ENCODE data around the gene ALG3. TPM values are rescaled to one million over a fixed set of nuclear protein-coding genes. Genes with fewer than 3 reads are reported as not detected.

The ALG3 gene
- total and polyA plus RNA-seq, 11 donors, result 10.9 to 68.1 (median 17.0) TPM

DNA sequence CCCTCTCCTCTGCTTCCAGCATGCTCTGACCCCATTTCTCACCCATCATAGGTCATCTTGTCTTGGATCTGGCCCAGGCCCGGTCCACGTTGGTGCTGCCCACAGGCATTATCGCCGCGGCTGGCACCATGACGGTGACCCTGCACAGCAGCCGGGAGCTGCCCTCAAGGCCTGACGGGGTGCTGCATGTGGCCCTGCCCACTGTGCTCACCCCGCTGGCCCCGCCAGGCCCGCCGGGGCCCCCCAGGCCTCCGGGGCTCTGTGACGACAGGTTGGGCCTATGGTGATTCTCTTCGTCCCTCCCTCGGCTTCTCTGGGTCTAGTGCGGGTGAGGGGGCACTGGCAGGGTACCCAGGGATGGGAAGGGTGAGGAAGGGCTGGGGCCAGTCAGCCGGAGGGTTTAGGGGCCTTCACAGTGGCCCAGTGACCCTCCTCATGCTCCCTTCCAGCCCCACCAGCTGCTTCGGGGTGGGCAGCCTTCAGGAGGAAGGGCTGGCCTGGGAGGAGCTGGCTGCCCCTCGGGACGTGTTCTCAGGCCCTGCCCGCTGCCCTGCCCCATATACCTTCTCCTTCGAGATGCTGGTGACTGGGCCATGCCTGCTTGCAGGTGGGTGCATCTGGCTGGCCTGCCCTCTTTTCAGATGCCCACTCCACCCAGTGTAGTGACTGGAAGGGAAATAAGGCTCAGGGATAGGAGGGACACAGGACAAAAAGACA lies 15.5 kb downstream of the ALG3 start:
- intact Hi-C loops (cut with DNase I), result no loop called here
- no peak for DNase-seq
- 81 to 87% (median 85%) methylated on average over 18 to 23 of the region's 23 CpGs for WGBS, 4 donors
- no peak for TF ChIP-seq POLR2A (IDR thresholded peaks at IDR 0.05)
- TF ChIP-seq, protein P1, sequence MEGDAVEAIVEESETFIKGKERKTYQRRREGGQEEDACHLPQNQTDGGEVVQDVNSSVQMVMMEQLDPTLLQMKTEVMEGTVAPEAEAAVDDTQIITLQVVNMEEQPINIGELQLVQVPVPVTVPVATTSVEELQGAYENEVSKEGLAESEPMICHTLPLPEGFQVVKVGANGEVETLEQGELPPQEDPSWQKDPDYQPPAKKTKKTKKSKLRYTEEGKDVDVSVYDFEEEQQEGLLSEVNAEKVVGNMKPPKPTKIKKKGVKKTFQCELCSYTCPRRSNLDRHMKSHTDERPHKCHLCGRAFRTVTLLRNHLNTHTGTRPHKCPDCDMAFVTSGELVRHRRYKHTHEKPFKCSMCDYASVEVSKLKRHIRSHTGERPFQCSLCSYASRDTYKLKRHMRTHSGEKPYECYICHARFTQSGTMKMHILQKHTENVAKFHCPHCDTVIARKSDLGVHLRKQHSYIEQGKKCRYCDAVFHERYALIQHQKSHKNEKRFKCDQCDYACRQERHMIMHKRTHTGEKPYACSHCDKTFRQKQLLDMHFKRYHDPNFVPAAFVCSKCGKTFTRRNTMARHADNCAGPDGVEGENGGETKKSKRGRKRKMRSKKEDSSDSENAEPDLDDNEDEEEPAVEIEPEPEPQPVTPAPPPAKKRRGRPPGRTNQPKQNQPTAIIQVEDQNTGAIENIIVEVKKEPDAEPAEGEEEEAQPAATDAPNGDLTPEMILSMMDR (IDR thresholded peaks at IDR 0.05), result no peak
- no peak for ATAC-seq
- Histone ChIP-seq H3K36me3 (no peaks in the 10 kb centered on the region), H3K9me3 (no peaks in the 10 kb centered on the region), H3K4me3 (no peak overlapping the region), H3K27me3 (peaks cover 20 to 51% (median 32%) of the 10 kb centered on the region in 9 donors), H3K4me1 (peaks cover 0 to 22% (median 12%) of the 10 kb centered on the region in 12 donors), H3K27ac (no peak overlapping the region)

DNA sequence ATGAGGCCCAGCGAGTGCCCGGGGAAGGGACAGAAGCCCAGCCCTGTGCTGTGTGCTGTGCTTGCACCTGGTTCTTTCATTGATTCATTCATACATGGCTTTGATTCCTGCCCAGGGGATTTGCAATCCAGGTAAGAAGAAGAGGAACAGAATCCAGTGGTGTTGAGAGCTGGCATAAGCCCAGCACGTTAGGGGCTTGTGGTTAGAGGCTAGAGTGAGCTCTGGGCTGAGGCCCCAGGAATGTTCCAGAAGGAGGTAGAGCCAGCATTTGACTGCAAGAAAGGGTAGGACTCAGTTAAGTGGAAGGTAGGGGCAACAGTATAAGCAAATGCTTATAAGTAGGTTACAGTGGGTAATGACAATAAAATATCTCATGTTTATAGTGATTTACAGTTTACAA lies 17.1 kb downstream of the ALG3 start:
- WGBS, 4 donors, result 63 to 75% (median 64%) methylated on average over 3 of the region's 3 CpGs
- ATAC-seq, result no peak
- DNase-seq, result no peak
- TF ChIP-seq, protein P1 (IDR thresholded peaks at IDR 0.05), result no peak
- no peak for TF ChIP-seq POLR2A (IDR thresholded peaks at IDR 0.05)
- peaks cover 0 to 22% (median 12%) of the 10 kb centered on the region in 12 donors for H3K4me1 ChIP-seq
- H3K27ac ChIP-seq, result no peak overlapping the region
- H3K36me3 ChIP-seq, result no peaks in the 10 kb centered on the region
- H3K4me3 ChIP-seq, result no peak overlapping the region
- H3K9me3 ChIP-seq, result no peaks in the 10 kb centered on the region
- intact Hi-C loops (cut with DNase I), result no loop called here
- H3K27me3 ChIP-seq, result peaks cover 20 to 62% (median 32%) of the 10 kb centered on the region in 9 donors

DNA sequence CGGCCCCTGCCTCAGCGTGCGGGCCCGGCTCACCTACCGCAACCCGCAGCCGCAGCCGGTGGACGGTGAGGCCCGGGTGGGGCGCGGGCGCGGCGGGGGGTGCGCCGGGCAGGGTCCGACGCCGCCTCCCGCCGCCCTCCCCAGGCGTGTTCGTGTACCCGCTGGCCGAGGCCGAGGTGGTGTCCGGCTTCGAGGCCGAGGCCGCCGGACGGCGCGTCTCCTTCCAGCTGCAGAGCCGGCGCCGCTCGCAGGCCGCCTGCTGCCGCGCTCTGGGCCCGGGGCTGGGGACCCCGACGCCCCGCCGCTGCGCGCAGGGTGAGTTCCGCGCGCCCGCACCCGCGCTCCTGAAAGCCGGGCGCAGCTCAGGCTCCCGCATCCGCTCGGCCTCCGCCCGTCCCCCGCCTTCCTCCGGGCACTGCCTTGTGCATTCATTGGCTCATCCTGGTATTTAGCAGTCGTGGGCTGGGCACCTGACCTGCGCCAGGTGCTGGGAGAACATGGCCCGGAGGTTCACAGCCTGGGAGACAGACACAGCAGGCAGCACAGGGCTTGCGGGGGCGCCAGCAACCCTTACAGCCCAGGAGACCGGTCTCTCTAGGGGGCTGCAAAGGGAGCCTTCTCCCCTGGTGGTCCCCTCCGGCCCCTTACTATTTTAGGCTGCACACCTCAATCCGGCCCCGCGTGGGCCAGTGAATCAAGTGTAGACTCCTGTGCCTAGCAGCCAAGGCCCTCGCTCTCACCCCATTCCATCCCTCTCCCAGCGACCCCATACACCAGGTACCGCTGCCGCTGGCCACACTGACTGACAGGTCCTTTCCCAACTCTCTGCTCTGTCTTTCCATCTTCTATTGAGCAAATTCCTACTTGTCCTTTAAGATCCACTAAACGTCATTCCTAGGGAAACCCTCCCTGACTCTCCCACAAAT lies 17.9 kb downstream of the ALG3 start:
- no peak for ATAC-seq
- no peaks in the 10 kb centered on the region for H3K9me3 ChIP-seq
- no peak for TF ChIP-seq POLR2A (IDR thresholded peaks at IDR 0.05)
- TF ChIP-seq, protein P1 (IDR thresholded peaks at IDR 0.05), result no peak
- peaks cover 20 to 66% (median 32%) of the 10 kb centered on the region in 9 donors for H3K27me3 ChIP-seq
- DNase-seq, result no peak
- peak overlapping the region; percentile 19 to 67 (median 54) for H3K4me3 ChIP-seq
- 4 to 25% (median 10%) methylated on average over 16 to 79 of the region's 79 CpGs for WGBS, 4 donors
- intact Hi-C loops (cut with DNase I), result no loop called here
- no peaks in the 10 kb centered on the region for H3K36me3 ChIP-seq
- H3K4me1 ChIP-seq, result peaks cover 0 to 22% (median 12%) of the 10 kb centered on the region in 12 donors
- H3K27ac ChIP-seq, result no peak overlapping the region

DNA sequence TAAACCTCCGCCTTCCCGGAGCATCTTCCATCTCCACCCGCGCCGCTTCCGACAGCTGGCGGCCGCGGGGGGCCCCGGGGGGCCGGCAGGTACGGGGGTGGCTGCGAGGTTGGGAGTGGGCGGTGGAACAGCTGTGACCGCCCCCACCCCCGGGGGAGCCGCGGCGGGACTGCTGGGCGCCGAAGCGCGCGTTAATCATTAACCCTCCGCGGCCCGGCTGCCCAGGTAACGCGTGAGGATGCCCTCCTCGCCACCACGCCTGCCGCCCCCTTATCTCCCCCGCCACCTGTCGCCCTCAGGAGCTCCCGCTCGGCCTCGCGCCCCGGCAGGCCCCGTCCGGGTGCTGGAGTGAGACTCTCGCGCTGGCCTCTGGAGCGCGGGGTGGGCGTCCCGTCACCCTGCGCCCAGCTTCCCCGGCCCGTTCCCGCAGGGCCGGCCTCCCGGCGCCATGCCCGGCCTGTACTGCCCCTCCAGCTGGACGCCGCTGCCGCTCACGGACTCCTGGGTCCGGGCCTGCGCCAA lies 18.6 kb downstream of the ALG3 start:
- no peak for ATAC-seq
- H3K4me1 ChIP-seq, result peaks cover 0 to 22% (median 12%) of the 10 kb centered on the region in 12 donors

More for the DNA sequence above, 18.6 kb downstream of the ALG3 start:
- no peak for DNase-seq
- no peaks in the 10 kb centered on the region for H3K36me3 ChIP-seq
- H3K9me3 ChIP-seq, result no peaks in the 10 kb centered on the region
- WGBS, 4 donors, result 0 to 1% (median 1%) methylated on average over 15 to 61 of the region's 61 CpGs
- H3K4me3 ChIP-seq, result peak overlapping the region; percentile 19 to 67 (median 54)
- no peak for TF ChIP-seq POLR2A (IDR thresholded peaks at IDR 0.05)
- TF ChIP-seq, protein P1 (IDR thresholded peaks at IDR 0.05), result no peak
- no peak overlapping the region for H3K27ac ChIP-seq
- intact Hi-C loops (cut with DNase I), result no loop called here
- peaks cover 20 to 69% (median 32%) of the 10 kb centered on the region in 9 donors for H3K27me3 ChIP-seq
